Measurements from ENCODE around the gene HK2. TPM values are rescaled to one million over a fixed set of nuclear protein-coding genes. Genes with fewer than 3 reads are reported as not detected.

The HK2 gene
- total RNA-seq, 2 donors from 2014 or later: 6.9 to 13.4 TPM

- no peaks in the 10 kb centered on the region for H3K27me3 ChIP-seq (replicated peaks; ENCODE audit: insufficient read depth)
- no peak for DNase-seq (ENCODE audit: low spot score)
- TF ChIP-seq CTCF (IDR thresholded peaks at IDR 0.05): no peak
- no peaks in the 10 kb centered on the region for H3K9me3 ChIP-seq
- no peaks in the 10 kb centered on the region for H3K36me3 ChIP-seq
- H3K4me1 ChIP-seq (ENCODE audit: control insufficient read depth in 1 of 2, low read depth in 2 of 2): peaks cover 0 to 3% of the 10 kb centered on the region in 2 donors
- no peak for ATAC-seq (ENCODE audit: insufficient number of reproducible peaks, low FRiP score, low read depth)
- no peak overlapping the region for H3K27ac ChIP-seq
- H3K4me3 ChIP-seq: no peak overlapping the region
Observed at GRCh38 chr2:74915743-74916142, 81.8 kb downstream of the HK2 start.

GRCh38 chr2:74916394-74916793 lies 82.5 kb downstream of the HK2 start:
- Histone ChIP-seq H3K36me3 (no peaks in the 10 kb centered on the region), H3K27me3 (replicated peaks; ENCODE audit: insufficient read depth) (no peaks in the 10 kb centered on the region), H3K9me3 (no peaks in the 10 kb centered on the region), H3K27ac (no peak overlapping the region), H3K4me1 (ENCODE audit: control insufficient read depth in 1 of 2, low read depth in 2 of 2) (peaks cover 0 to 3% of the 10 kb centered on the region in 2 donors), H3K4me3 (no peak overlapping the region)
- no peak for ATAC-seq (ENCODE audit: insufficient number of reproducible peaks, low FRiP score, low read depth)
- DNase-seq (ENCODE audit: low spot score): no peak
- TF ChIP-seq CTCF (IDR thresholded peaks at IDR 0.05): no peak

GRCh38 chr2:74917702-74918619 lies 84.0 kb downstream of the HK2 start:
- TF ChIP-seq CTCF (IDR thresholded peaks at IDR 0.05): no peak
- Histone ChIP-seq H3K4me1 (ENCODE audit: control insufficient read depth in 1 of 2, low read depth in 2 of 2) (peaks cover 0 to 3% of the 10 kb centered on the region in 2 donors), H3K4me3 (no peak overlapping the region), H3K27ac (no peak overlapping the region), H3K9me3 (no peaks in the 10 kb centered on the region), H3K27me3 (replicated peaks; ENCODE audit: insufficient read depth) (no peaks in the 10 kb centered on the region), H3K36me3 (no peaks in the 10 kb centered on the region)
- ATAC-seq (ENCODE audit: insufficient number of reproducible peaks, low FRiP score, low read depth): no peak
- DNase-seq (ENCODE audit: low spot score): no peak

GRCh38 chr2:74919827-74920226 lies 85.9 kb downstream of the HK2 start:
- H3K27me3 ChIP-seq (replicated peaks; ENCODE audit: insufficient read depth): no peaks in the 10 kb centered on the region
- H3K27ac ChIP-seq: no peak overlapping the region
- no peaks in the 10 kb centered on the region for H3K36me3 ChIP-seq
- ATAC-seq (ENCODE audit: insufficient number of reproducible peaks, low FRiP score, low read depth): no peak
- H3K4me1 ChIP-seq (ENCODE audit: control insufficient read depth in 1 of 2, low read depth in 2 of 2): peaks cover 0 to 3% of the 10 kb centered on the region in 2 donors
- no peak for DNase-seq (ENCODE audit: low spot score)
- no peaks in the 10 kb centered on the region for H3K9me3 ChIP-seq
- H3K4me3 ChIP-seq: peak overlapping the region; percentile 61
- peak; percentile 73 for TF ChIP-seq CTCF (IDR thresholded peaks at IDR 0.05)

- Histone ChIP-seq H3K4me3 (no peak overlapping the region), H3K27me3 (replicated peaks; ENCODE audit: insufficient read depth) (no peaks in the 10 kb centered on the region), H3K27ac (no peak overlapping the region), H3K4me1 (ENCODE audit: control insufficient read depth in 1 of 2, low read depth in 2 of 2) (peaks cover 0 to 3% of the 10 kb centered on the region in 2 donors), H3K9me3 (no peaks in the 10 kb centered on the region), H3K36me3 (no peaks in the 10 kb centered on the region)
- no peak for TF ChIP-seq CTCF (IDR thresholded peaks at IDR 0.05)
- ATAC-seq (ENCODE audit: insufficient number of reproducible peaks, low FRiP score, low read depth) (no peak), DNase-seq (ENCODE audit: low spot score) (no peak)
Observed at GRCh38 chr2:74921236-74921736, 87.4 kb downstream of the HK2 start.
